Neural cell (in vitro differentiated cells): ENCODE data around the gene FTL. TPM values are rescaled to one million over a fixed set of nuclear protein-coding genes. Genes with fewer than 3 reads are reported as not detected.

Source experiments
- H2AFZ ChIP-seq: fragments of 200-600, 300-800 bp; sonication (generic), shearing (Covaris generic); 2 replicates; pipeline ENCODE4 v1.6.0; 2014; ENCODE audit warnings: low read depth, mild to moderate bottlenecking, antibody characterized with exemption, low read length, moderate library complexity
- H3F3A ChIP-seq: fragments of 200-600 bp; shearing (Covaris generic); 2 replicates; pipeline ENCODE4 v1.6.1; 2016; ENCODE audit warnings: mild to moderate bottlenecking, moderate library complexity, mixed read lengths, antibody characterized with exemption, low read length; ENCODE audit not compliant: insufficient read depth, poor library complexity, severe bottlenecking
- H3K27ac ChIP-seq: fragments of 200-600, 300-800 bp; sonication (generic), shearing (Covaris generic); 2 replicates; pipeline ENCODE4 v1.5.1; 2014; ENCODE audit warnings: mild to moderate bottlenecking, low read length, moderate library complexity
- H3K27me3 ChIP-seq: fragments of 300-800, 200-600 bp; sonication (generic), shearing (Covaris generic); 2 replicates; pipeline ENCODE4 v1.6.0; 2014; ENCODE audit warnings: mild to moderate bottlenecking, low read depth, low read length, moderate library complexity; ENCODE audit not compliant: insufficient read depth
- H3K36me3 ChIP-seq: fragments of 300-800, 200-600 bp; sonication (generic), shearing (Covaris generic); 2 replicates; pipeline ENCODE4 v1.5.1; 2014; ENCODE audit warnings: mild to moderate bottlenecking, antibody characterized with exemption, low read length, moderate library complexity; ENCODE audit not compliant: insufficient read depth
- H3K4me2 ChIP-seq: fragments of 300-800, 200-600 bp; sonication (generic), shearing (Covaris generic); 2 replicates; pipeline ENCODE4 v1.6.0; 2014; ENCODE audit warnings: mild to moderate bottlenecking, low read length
- H3K4me3 ChIP-seq: fragments of 300-800, 200-600 bp; sonication (generic), shearing (Covaris generic); 2 replicates; pipeline ENCODE4 v1.5.1; 2014; ENCODE audit warnings: mild to moderate bottlenecking, low read length, moderate library complexity
- H3K79me2 ChIP-seq: fragments of 200-600 bp; shearing (Covaris generic); replicated peaks from 2 replicates; pipeline ENCODE4 v1.6.0; 2014; ENCODE audit warnings: mild to moderate bottlenecking, low read length, moderate library complexity; ENCODE audit not compliant: insufficient read depth
- H3K9ac ChIP-seq: fragments of 300-800, 200-600 bp; sonication (generic), shearing (Covaris generic); 2 replicates; pipeline ENCODE4 v1.6.1; 2016; ENCODE audit warnings: mild to moderate bottlenecking, low read length, mixed read lengths
- H3K9me2 ChIP-seq: fragments of 200-600 bp; shearing (Covaris generic); 2 replicates; pipeline ENCODE4 v1.6.1; 2016; ENCODE audit warnings: mild to moderate bottlenecking, low read length, mixed read lengths; ENCODE audit not compliant: insufficient read depth
- H3K9me3 ChIP-seq: fragments of 200-600, 300-800 bp; sonication (generic), shearing (Covaris generic); 2 replicates; pipeline ENCODE4 v1.6.1; 2016; ENCODE audit warnings: mild to moderate bottlenecking, mixed run types, low read length, moderate library complexity, mixed read lengths
- H4K20me1 ChIP-seq: fragments of 200-600 bp; shearing (Covaris generic); 2 replicates; pipeline ENCODE4 v1.6.1; 2016; ENCODE audit warnings: mild to moderate bottlenecking, mixed run types; ENCODE audit not compliant: insufficient read depth
- CTCF ChIP-seq: fragments of 450-650 bp; IDR thresholded peaks from 2 replicates; pipeline ENCODE4 v1.5.1; 2014; ENCODE audit warnings: antibody characterized with exemption, mild to moderate bottlenecking, moderate library complexity; ENCODE audit not compliant: poor library complexity, severe bottlenecking
- EP300 ChIP-seq: fragments of 450-650 bp; conservative IDR thresholded peaks from 2 replicates; pipeline ENCODE4 v1.6.1; 2014; ENCODE audit warnings: antibody characterized with exemption, mild to moderate bottlenecking, moderate library complexity; ENCODE audit not compliant: poor library complexity, severe bottlenecking
- EZH2 ChIP-seq: fragments of 200-600, 300-800 bp; shearing (Covaris generic), sonication (generic); IDR thresholded peaks from 2 replicates; pipeline ENCODE4 v1.6.1; 2014; ENCODE audit warnings: antibody characterized with exemption, low read length, borderline replicate concordance, mild to moderate bottlenecking; ENCODE audit not compliant: insufficient read depth, poor library complexity, severe bottlenecking
- MXI1 ChIP-seq: fragments of 450-650 bp; conservative IDR thresholded peaks from 2 replicates; pipeline ENCODE4 v1.6.1; 2014; ENCODE audit warnings: antibody characterized with exemption, mild to moderate bottlenecking; ENCODE audit not compliant: poor library complexity, severe bottlenecking
- POLR2AphosphoS5 ChIP-seq: IDR thresholded peaks from 2 replicates; pipeline ENCODE4 v1.6.1; 2012
- RAD21 ChIP-seq: fragments of 450-650 bp; conservative IDR thresholded peaks from 2 replicates; pipeline ENCODE4 v1.6.1; 2014; ENCODE audit warnings: antibody characterized with exemption, mild to moderate bottlenecking, moderate library complexity
- SMC3 ChIP-seq: fragments of 450-650 bp; conservative IDR thresholded peaks from 2 replicates; pipeline ENCODE4 v1.6.1; 2014; ENCODE audit warnings: antibody characterized with exemption, mild to moderate bottlenecking, moderate library complexity; ENCODE audit not compliant: poor library complexity
- TAF1 ChIP-seq: IDR thresholded peaks from 2 replicates; pipeline ENCODE4 v1.6.1; 2012; ENCODE audit warnings: low read depth
- polyA plus RNA-seq: library from polyadenylated mRNA; depleted of rRNA; stranded (reverse); fragments of >200 nt; gene quantifications from 2 replicates; pipeline ENCODE4 v1.2.3, GENCODE V29; 2014
- TF ChIP-seq, protein P1 (sequence below): IDR thresholded peaks from 2 replicates; pipeline ENCODE4 v1.6.1; 2012; ENCODE audit warnings: borderline replicate concordance

Gene FTL
- polyA plus RNA-seq, 1 donor from 2014 or later: 886 TPM

GRCh38 chr19:49011194-49011593, 46.1 kb downstream of the FTL start:
- H3K27ac ChIP-seq: no peak overlapping the region
- H3K4me2 ChIP-seq: no peak overlapping the region
- H3K27me3 ChIP-seq: no peaks in the 10 kb centered on the region
- no peaks in the 10 kb centered on the region for H3K79me2 ChIP-seq
- no peaks in the 10 kb centered on the region for H3K9me3 ChIP-seq
- TF ChIP-seq MXI1: no peak
- no peak for TF ChIP-seq EP300
- TF ChIP-seq RAD21: no peak
- TF ChIP-seq SMC3: no peak
- no peak for TF ChIP-seq CTCF
- TF ChIP-seq TAF1: no peak
- TF ChIP-seq POLR2AphosphoS5: no peak
- TF ChIP-seq, protein P1, sequence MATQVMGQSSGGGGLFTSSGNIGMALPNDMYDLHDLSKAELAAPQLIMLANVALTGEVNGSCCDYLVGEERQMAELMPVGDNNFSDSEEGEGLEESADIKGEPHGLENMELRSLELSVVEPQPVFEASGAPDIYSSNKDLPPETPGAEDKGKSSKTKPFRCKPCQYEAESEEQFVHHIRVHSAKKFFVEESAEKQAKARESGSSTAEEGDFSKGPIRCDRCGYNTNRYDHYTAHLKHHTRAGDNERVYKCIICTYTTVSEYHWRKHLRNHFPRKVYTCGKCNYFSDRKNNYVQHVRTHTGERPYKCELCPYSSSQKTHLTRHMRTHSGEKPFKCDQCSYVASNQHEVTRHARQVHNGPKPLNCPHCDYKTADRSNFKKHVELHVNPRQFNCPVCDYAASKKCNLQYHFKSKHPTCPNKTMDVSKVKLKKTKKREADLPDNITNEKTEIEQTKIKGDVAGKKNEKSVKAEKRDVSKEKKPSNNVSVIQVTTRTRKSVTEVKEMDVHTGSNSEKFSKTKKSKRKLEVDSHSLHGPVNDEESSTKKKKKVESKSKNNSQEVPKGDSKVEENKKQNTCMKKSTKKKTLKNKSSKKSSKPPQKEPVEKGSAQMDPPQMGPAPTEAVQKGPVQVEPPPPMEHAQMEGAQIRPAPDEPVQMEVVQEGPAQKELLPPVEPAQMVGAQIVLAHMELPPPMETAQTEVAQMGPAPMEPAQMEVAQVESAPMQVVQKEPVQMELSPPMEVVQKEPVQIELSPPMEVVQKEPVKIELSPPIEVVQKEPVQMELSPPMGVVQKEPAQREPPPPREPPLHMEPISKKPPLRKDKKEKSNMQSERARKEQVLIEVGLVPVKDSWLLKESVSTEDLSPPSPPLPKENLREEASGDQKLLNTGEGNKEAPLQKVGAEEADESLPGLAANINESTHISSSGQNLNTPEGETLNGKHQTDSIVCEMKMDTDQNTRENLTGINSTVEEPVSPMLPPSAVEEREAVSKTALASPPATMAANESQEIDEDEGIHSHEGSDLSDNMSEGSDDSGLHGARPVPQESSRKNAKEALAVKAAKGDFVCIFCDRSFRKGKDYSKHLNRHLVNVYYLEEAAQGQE: no peak
- TF ChIP-seq EZH2: no peak
- H3K36me3 ChIP-seq: no peaks in the 10 kb centered on the region
- H3K9me2 ChIP-seq: no peaks in the 10 kb centered on the region
- no peak overlapping the region for H3K4me3 ChIP-seq
- H4K20me1 ChIP-seq: no peaks in the 10 kb centered on the region
- no peak overlapping the region for H2AFZ ChIP-seq
- H3F3A ChIP-seq: no peaks in the 10 kb centered on the region
- H3K9ac ChIP-seq: no peak overlapping the region

GRCh38 chr19:49014123-49014869, 49.2 kb downstream of the FTL start:
- Histone ChIP-seq H3K27ac (no peak overlapping the region), H3F3A (no peaks in the 10 kb centered on the region), H3K27me3 (peaks cover 13% of the 10 kb centered on the region), H3K9me3 (no peaks in the 10 kb centered on the region), H2AFZ (no peak overlapping the region), H4K20me1 (no peaks in the 10 kb centered on the region), H3K36me3 (no peaks in the 10 kb centered on the region), H3K79me2 (no peaks in the 10 kb centered on the region), H3K9ac (no peak overlapping the region), H3K9me2 (no peaks in the 10 kb centered on the region), H3K4me3 (no peak overlapping the region), H3K4me2 (no peak overlapping the region)
- TF ChIP-seq, protein P1: no peak
- no peak for TF ChIP-seq EP300
